PFSK-1 (cell line): ENCODE measurements around the gene CLIC4.

ENCODE experiments used
- FOXP2 ChIP-seq: optimal IDR thresholded peaks from 2 replicates; pipeline ENCODE3; 2011; ENCODE audit warnings: borderline replicate concordance, control low read depth, inconsistent platforms; ENCODE audit not compliant: insufficient read depth; ENCODE audit errors: extremely low read length, extremely low read depth
- SIN3A ChIP-seq: IDR thresholded peaks from 2 replicates; pipeline ENCODE4 v1.6.1; 2012; ENCODE audit warnings: mild to moderate bottlenecking, low read length, moderate library complexity, borderline replicate concordance; ENCODE audit not compliant: insufficient read depth
- TF ChIP-seq, protein P1 (sequence below), 2 experiments: IDR thresholded peaks; 2 replicates each; pipeline versions ENCODE4 v1.6.1 to v1.8.0; 2011 to 2012; ENCODE audit warnings: low read depth in 2 of 2, low read length in 2 of 2, control low read depth in 1 of 2, inconsistent platforms in 1 of 2, mild to moderate bottlenecking in 1 of 2, moderate library complexity in 1 of 2; ENCODE audit not compliant: insufficient read depth in 1 of 2

DNA sequence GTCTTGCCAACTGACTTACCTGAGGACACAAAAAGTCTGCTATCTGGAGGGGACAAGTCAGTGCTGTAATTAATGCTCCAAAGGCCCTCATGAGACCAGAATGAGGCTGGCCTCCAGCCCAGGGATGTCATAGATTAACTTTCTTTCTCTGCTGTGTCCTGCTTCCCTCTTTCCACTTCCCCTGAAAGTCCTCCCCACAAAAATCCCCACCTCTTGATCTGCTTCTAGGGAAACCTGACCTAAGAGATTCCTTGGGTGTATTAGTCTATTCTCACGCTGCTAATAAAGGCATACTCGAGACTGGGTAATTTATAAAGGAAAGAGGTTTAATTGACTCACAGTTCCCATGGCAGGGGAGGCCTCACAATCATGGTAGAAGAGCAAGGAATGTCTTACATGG, 145.6 kb downstream of the CLIC4 start:
- TF ChIP-seq, protein P1, sequence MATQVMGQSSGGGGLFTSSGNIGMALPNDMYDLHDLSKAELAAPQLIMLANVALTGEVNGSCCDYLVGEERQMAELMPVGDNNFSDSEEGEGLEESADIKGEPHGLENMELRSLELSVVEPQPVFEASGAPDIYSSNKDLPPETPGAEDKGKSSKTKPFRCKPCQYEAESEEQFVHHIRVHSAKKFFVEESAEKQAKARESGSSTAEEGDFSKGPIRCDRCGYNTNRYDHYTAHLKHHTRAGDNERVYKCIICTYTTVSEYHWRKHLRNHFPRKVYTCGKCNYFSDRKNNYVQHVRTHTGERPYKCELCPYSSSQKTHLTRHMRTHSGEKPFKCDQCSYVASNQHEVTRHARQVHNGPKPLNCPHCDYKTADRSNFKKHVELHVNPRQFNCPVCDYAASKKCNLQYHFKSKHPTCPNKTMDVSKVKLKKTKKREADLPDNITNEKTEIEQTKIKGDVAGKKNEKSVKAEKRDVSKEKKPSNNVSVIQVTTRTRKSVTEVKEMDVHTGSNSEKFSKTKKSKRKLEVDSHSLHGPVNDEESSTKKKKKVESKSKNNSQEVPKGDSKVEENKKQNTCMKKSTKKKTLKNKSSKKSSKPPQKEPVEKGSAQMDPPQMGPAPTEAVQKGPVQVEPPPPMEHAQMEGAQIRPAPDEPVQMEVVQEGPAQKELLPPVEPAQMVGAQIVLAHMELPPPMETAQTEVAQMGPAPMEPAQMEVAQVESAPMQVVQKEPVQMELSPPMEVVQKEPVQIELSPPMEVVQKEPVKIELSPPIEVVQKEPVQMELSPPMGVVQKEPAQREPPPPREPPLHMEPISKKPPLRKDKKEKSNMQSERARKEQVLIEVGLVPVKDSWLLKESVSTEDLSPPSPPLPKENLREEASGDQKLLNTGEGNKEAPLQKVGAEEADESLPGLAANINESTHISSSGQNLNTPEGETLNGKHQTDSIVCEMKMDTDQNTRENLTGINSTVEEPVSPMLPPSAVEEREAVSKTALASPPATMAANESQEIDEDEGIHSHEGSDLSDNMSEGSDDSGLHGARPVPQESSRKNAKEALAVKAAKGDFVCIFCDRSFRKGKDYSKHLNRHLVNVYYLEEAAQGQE (IDR thresholded peaks at IDR 0.05; ENCODE audit: insufficient read depth in 1 of 2, low read depth in 2 of 2, low read length in 2 of 2) = no peak
- TF ChIP-seq SIN3A = no peak
- no peak for TF ChIP-seq FOXP2
